Measurements from ENCODE around the gene TDRD12. TPM values are rescaled to one million over a fixed set of nuclear protein-coding genes. Genes with fewer than 3 reads are reported as not detected.
"Not testable (repeated sequence)": the region's sequence is repeated elsewhere in the genome, so short reads cannot be mapped to it uniquely, and the experiment has no call there.

TDRD12 gene
- total and polyA plus RNA-seq, 5 donors = 0.06 to 1.0 (median 0.13) TPM; not detected in 1

DNA sequence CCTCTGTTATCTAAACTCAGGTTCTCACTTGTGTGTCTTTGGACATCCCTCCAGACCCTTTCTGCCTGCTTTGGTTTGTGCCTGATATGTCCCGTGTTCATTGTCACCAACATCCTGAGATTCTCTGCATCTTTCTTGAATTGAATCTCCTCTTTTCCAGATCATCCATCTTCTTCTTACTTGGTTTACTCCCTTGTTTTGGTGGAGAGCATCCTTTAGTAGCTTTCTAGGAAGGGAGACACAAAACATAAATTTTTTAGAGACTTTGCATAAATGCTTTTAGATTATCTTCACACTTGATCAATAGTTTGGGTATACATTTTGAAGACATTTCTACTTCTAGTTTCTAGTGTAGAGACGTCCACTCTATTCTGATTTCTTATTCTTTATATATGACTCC lies 61.7 kb downstream of the TDRD12 start:
- no peak for ATAC-seq
- WGBS = 85% methylated on average over 2 of the region's 2 CpGs
- H3K9me3 ChIP-seq (ENCODE audit: control insufficient read depth, low read length) = no peaks in the 10 kb centered on the region
- no peaks in the 10 kb centered on the region for H3K27me3 ChIP-seq (ENCODE audit: control insufficient read depth, insufficient read depth)
- H3K27ac ChIP-seq (ENCODE audit: low read length) = no peak overlapping the region
- no peak overlapping the region for H3K4me3 ChIP-seq (ENCODE audit: low read length)
- intact Hi-C loops (cut with DNase I) = no loop called here
- DNase-seq = no peak
- no peaks in the 10 kb centered on the region for H3K4me1 ChIP-seq (ENCODE audit: control insufficient read depth, insufficient read depth, low read length)

DNA sequence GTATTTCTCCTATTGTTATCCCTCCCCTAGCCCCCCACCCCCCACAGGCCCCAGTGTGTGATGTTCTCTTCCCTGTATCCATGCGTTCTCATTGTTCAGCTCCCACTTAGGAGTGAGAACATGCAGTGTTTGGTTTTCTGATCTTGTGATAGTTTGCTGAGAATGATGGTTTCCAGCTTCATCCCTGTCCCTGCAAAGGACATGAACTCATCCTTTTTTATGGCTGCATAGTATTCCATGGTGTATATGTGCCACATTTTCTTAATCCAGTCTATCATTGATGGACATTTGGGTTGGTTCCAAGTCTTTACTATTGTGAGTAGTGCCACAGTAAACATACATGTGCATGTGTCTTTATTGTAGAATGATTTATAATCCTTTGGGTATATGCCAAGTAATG lies 62.5 kb downstream of the TDRD12 start:
- 94% methylated on average over 1 of the region's 1 CpG for WGBS
- H3K4me1 ChIP-seq (ENCODE audit: control insufficient read depth, insufficient read depth, low read length); H3K27ac ChIP-seq (ENCODE audit: low read length); H3K9me3 ChIP-seq (ENCODE audit: control insufficient read depth, low read length); ATAC-seq; H3K4me3 ChIP-seq (ENCODE audit: low read length); intact Hi-C loops (cut with DNase I); H3K27me3 ChIP-seq (ENCODE audit: control insufficient read depth, insufficient read depth); DNase-seq: not testable (repeated sequence)

DNA sequence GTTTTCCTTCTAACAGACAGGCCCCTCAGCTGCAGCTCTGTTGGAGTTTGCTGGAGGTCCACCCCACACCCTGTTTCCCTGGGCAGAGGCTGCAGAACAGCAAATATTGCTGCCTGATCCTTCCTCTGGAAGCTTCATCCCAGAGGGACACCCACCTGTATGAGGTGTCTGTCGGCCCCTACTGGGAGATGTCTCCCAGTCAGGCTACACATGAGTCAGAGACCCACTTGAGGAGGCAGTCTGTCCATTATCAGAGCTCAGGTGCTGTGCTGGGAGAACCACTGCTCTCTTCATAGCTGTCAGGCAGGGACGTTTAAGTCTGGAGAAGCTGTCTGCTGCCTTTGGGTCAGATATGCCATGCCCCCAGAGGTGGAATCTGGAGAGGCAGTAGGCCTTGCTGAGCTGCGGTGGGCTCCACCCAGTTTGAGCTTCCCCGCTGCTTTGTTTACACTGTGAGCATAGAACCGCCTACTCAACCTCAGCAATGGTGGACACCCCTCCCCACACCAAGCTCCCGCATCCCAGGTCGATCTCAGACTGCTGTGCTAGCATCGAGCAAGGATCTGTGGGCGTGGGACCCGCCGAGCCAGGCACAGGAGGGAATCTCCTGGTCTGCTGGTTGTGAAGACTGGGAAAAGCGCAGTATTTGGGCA lies 67.7 kb downstream of the TDRD12 start:
- H3K4me3 ChIP-seq (ENCODE audit: low read length); ATAC-seq; DNase-seq; intact Hi-C loops (cut with DNase I); H3K4me1 ChIP-seq (ENCODE audit: control insufficient read depth, insufficient read depth, low read length); H3K27me3 ChIP-seq (ENCODE audit: control insufficient read depth, insufficient read depth); H3K27ac ChIP-seq (ENCODE audit: low read length); H3K9me3 ChIP-seq (ENCODE audit: control insufficient read depth, low read length): not testable (repeated sequence)
- WGBS = 50% methylated on average over 12 of the region's 12 CpGs

DNA sequence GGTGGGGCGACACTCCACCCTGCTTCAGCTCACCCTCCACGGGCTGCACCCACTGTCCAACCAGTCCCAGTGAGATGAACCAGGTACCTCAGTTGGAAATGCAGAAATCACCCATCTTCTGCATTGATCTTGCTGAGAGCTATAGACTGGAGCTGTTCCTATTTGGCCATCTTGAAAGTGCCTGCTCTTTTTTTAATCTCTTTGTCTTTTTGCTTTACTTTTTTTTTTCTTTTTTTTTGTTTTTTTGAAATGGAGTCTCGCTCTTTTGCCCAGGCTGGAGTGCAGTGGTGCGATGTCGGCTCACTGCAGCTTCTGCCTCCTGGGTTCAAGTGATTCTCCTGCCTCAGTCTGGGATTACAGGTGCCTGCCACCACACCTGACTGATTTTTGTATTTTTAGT lies 68.3 kb downstream of the TDRD12 start:
- intact Hi-C loops (cut with DNase I); DNase-seq; H3K27me3 ChIP-seq (ENCODE audit: control insufficient read depth, insufficient read depth); H3K9me3 ChIP-seq (ENCODE audit: control insufficient read depth, low read length); H3K4me3 ChIP-seq (ENCODE audit: low read length); H3K4me1 ChIP-seq (ENCODE audit: control insufficient read depth, insufficient read depth, low read length); ATAC-seq; H3K27ac ChIP-seq (ENCODE audit: low read length): not testable (repeated sequence)
- WGBS = 93% methylated on average over 5 of the region's 5 CpGs

DNA sequence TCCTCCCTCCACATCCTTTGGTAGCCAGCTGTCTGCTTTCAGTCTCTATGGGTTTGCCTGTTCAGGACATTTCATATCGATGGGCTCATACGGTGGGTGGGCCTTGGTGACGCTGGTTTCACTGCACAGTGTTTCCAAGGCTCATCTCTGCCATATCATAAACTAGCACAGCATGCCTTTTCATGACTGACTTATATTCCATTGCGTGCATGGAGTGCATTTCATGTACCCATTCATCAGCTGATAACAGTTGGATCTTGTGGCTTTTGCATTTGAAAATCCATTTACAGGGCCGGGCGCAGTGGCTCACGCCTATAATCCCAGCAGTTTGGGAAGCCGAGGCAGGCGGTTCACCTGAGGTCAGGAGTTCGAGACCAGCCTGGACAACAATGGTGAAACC lies 69.9 kb downstream of the TDRD12 start:
- no peak for DNase-seq
- no peak overlapping the region for H3K4me3 ChIP-seq (ENCODE audit: low read length)
- H3K9me3 ChIP-seq (ENCODE audit: control insufficient read depth, low read length) = no peaks in the 10 kb centered on the region
- WGBS = 91% methylated on average over 10 of the region's 10 CpGs
- ATAC-seq = no peak
- H3K27ac ChIP-seq (ENCODE audit: low read length) = no peak overlapping the region
- intact Hi-C loops (cut with DNase I) = no loop called here
- no peaks in the 10 kb centered on the region for H3K27me3 ChIP-seq (ENCODE audit: control insufficient read depth, insufficient read depth)
- H3K4me1 ChIP-seq (ENCODE audit: control insufficient read depth, insufficient read depth, low read length) = no peaks in the 10 kb centered on the region

DNA sequence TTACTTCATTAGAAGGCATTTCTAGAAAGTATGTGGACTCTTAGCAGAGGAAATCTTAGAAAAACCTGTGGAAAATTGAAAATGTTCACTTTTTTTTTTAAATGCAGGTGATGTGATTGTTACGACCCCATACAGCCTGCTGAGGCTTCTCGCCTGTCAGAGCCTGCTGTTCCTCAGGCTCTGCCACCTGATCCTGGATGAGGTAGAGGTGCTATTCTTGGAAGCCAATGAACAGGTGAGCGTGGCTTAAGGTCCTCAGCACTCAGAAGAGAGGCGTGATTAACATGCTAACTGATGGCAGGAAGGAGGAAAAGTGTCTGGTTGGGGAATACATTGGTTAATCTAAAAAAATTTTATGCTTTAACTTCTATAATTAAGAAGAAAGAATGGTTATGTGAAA lies 78.6 kb downstream of the TDRD12 start:
- Histone ChIP-seq H3K4me1 (ENCODE audit: control insufficient read depth, insufficient read depth, low read length) (no peaks in the 10 kb centered on the region), H3K4me3 (ENCODE audit: low read length) (no peak overlapping the region), H3K9me3 (ENCODE audit: control insufficient read depth, low read length) (no peaks in the 10 kb centered on the region), H3K27me3 (ENCODE audit: control insufficient read depth, insufficient read depth) (no peaks in the 10 kb centered on the region), H3K27ac (ENCODE audit: low read length) (no peak overlapping the region)
- intact Hi-C loops (cut with DNase I) = no loop called here
- ATAC-seq = no peak
- no peak for DNase-seq
- 74% methylated on average over 4 of the region's 4 CpGs for WGBS

DNA sequence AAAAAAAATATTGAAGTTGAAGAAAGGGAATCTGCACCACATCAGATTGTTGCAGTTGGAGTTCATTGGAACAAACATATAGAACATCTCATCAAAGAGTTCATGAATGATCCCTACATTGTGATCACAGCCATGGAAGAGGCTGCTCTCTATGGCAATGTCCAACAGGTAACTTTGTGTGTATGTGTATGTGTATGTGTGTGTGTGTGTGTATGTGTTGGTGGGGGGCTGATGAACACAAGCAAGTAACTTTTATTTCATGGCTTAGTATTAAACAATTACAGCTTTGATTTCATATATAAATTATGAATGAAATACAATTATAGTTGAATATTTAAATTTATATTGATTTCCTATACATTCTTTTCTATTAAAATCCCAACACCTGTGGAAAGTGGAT lies 80.6 kb downstream of the TDRD12 start:
- ATAC-seq (no peak), DNase-seq (no peak)
- Histone ChIP-seq H3K27ac (ENCODE audit: low read length) (no peak overlapping the region), H3K4me1 (ENCODE audit: control insufficient read depth, insufficient read depth, low read length) (no peaks in the 10 kb centered on the region), H3K4me3 (ENCODE audit: low read length) (no peak overlapping the region), H3K27me3 (ENCODE audit: control insufficient read depth, insufficient read depth) (no peaks in the 10 kb centered on the region), H3K9me3 (ENCODE audit: control insufficient read depth, low read length) (no peaks in the 10 kb centered on the region)
- intact Hi-C loops (cut with DNase I) = no loop called here

DNA sequence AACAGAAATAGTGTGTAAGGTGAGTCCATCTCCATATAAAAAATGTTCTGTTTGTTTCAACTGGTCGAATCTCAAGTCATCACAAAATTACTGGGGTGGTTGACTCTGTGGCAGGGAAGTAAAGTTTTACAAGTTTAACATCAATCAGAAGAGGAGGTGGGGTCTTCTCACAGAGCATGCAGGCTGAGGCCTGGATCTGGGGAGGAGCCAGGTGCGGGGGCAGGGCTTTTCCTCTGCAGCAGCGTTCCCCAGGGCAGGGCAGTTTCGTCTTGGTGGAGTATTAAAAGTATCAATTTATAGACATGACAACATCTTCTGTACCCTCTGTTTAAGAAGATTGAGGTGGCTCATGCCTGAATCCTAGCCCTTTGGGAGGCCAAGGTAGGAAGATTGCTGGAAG lies 81.2 kb downstream of the TDRD12 start:
- no peaks in the 10 kb centered on the region for H3K4me1 ChIP-seq (ENCODE audit: control insufficient read depth, insufficient read depth, low read length)
- DNase-seq (no peak), ATAC-seq (no peak)
- H3K27me3 ChIP-seq (ENCODE audit: control insufficient read depth, insufficient read depth) = no peaks in the 10 kb centered on the region
- H3K27ac ChIP-seq (ENCODE audit: low read length) = no peak overlapping the region
- no peaks in the 10 kb centered on the region for H3K9me3 ChIP-seq (ENCODE audit: control insufficient read depth, low read length)
- WGBS = 44% methylated on average over 4 of the region's 4 CpGs
- intact Hi-C loops (cut with DNase I) = no loop called here
- H3K4me3 ChIP-seq (ENCODE audit: low read length) = no peak overlapping the region

DNA sequence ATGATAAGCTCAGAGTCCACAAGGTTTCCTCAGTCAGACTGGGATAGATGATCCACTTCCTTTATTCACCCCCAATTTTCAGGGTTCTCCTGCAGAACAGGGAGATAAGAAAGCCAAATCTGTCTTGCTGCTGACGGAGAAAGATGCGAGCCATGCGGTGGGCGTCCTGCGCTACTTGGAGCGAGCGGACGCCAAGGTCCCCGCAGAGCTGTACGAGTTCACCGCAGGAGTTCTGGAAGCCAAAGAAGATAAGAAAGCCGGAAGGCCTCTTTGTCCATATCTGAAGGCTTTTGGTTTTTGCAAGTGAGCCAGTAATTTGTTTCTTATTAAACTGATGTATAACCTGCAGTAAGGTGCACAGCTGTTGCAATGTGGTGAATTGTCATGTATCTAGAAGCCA lies 83.3 kb downstream of the TDRD12 start:
- no peaks in the 10 kb centered on the region for H3K4me1 ChIP-seq (ENCODE audit: control insufficient read depth, insufficient read depth, low read length)
- H3K27me3 ChIP-seq (ENCODE audit: control insufficient read depth, insufficient read depth) = no peaks in the 10 kb centered on the region
- DNase-seq (no peak), ATAC-seq (no peak)
- H3K4me3 ChIP-seq (ENCODE audit: low read length) = no peak overlapping the region
- 49% methylated on average over 12 of the region's 12 CpGs for WGBS
- intact Hi-C loops (cut with DNase I) = no loop called here
- no peaks in the 10 kb centered on the region for H3K9me3 ChIP-seq (ENCODE audit: control insufficient read depth, low read length)
- H3K27ac ChIP-seq (ENCODE audit: low read length) = no peak overlapping the region

DNA sequence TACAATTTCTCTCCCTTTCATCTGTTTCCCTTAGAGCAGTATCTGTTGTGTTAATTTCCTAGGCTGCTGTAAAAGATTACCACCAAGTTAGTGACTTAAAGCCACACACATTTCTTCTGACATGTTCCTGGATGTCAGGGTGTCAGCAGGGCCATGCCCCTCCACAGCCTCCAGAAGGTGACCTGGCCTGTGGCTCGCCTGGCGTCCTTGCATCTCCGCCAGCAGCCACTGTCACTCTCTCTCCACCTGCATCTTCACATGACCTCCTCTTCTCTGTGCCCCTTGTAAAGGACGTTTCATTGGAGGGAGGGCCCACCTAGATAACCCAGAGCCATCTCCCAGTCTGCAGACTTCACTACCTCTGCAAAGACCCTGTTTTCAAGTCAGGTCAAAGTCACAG lies 88.7 kb downstream of the TDRD12 start:
- H3K9me3 ChIP-seq (ENCODE audit: control insufficient read depth, low read length) = no peaks in the 10 kb centered on the region
- intact Hi-C loops (cut with DNase I) = no loop called here
- ATAC-seq = no peak
- no peak overlapping the region for H3K4me3 ChIP-seq (ENCODE audit: low read length)
- 63% methylated on average over 4 of the region's 4 CpGs for WGBS
- H3K4me1 ChIP-seq (ENCODE audit: control insufficient read depth, insufficient read depth, low read length) = no peaks in the 10 kb centered on the region
- no peak for DNase-seq
- H3K27ac ChIP-seq (ENCODE audit: low read length) = no peak overlapping the region
- H3K27me3 ChIP-seq (ENCODE audit: control insufficient read depth, insufficient read depth) = no peaks in the 10 kb centered on the region

DNA sequence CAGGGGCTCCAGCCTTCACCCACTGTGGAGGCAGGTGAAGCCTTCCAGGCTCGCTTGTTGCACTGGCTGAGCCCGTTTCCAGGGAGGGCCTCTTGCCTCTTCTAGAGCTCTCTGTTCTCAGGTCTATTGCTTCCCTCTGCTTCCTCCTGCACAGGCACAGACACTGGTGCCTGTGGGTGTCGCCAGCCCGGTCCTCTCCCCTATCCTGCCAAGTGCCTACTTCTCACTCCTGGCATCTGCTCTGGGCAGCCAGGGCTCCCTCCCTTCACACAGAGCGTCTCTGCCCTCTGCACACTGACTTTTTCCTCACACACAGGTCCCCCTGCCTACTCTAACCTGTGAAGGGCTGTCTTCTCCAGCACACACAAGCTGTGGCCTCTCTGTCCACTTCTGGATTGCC lies 89.7 kb downstream of the TDRD12 start:
- H3K9me3 ChIP-seq (ENCODE audit: control insufficient read depth, low read length) = no peaks in the 10 kb centered on the region
- intact Hi-C loops (cut with DNase I) = no loop called here
- no peaks in the 10 kb centered on the region for H3K4me1 ChIP-seq (ENCODE audit: control insufficient read depth, insufficient read depth, low read length)
- H3K4me3 ChIP-seq (ENCODE audit: low read length) = no peak overlapping the region
- no peak overlapping the region for H3K27ac ChIP-seq (ENCODE audit: low read length)
- H3K27me3 ChIP-seq (ENCODE audit: control insufficient read depth, insufficient read depth) = no peaks in the 10 kb centered on the region
- ATAC-seq = no peak
- no peak for DNase-seq
- WGBS = 62% methylated on average over 5 of the region's 5 CpGs

DNA sequence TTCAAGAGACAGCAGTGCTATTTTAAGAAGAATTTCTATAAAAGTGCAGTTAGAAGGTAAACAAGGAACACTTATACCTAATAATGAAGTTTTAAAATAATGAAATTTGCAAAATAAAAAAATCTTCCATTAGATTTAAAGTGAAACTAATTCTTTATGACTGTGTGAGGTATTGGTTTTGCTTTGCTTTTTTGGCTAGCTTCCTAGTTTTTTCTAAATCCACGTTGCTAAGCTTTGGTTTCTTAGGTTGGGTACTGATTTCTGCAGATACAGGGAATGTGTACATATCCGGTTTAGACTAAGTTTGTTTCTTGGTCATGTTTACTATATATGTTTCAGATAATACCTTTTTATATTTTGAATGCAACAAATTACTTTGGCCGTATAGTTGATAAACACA lies 90.2 kb downstream of the TDRD12 start:
- DNase-seq (no peak), ATAC-seq (no peak)
- intact Hi-C loops (cut with DNase I) = no loop called here
- H3K27ac ChIP-seq (ENCODE audit: low read length) = no peak overlapping the region
- H3K4me3 ChIP-seq (ENCODE audit: low read length) = no peak overlapping the region
- no peaks in the 10 kb centered on the region for H3K4me1 ChIP-seq (ENCODE audit: control insufficient read depth, insufficient read depth, low read length)
- no peaks in the 10 kb centered on the region for H3K27me3 ChIP-seq (ENCODE audit: control insufficient read depth, insufficient read depth)
- whole genome bisulfite sequencing = 57% methylated on average over 3 of the region's 3 CpGs
- no peaks in the 10 kb centered on the region for H3K9me3 ChIP-seq (ENCODE audit: control insufficient read depth, low read length)

Data from right cardiac atrium (tissue), 5 donors.